BE2C (cell line): ENCODE results near the gene CRIP2.

Source experiments
- DNase-seq: peaks from one replicate; pipeline ENCODE4 v3.0.0-alpha.2; 2020
- H3K27me3 ChIP-seq: fragments of 250-450 bp; sonication (Bioruptor Pico); 2 replicates; pipeline ENCODE4 v1.5.1; 2020; ENCODE audit warnings: mild to moderate bottlenecking
- H3K36me3 ChIP-seq: fragments of 250-450 bp; sonication (Bioruptor Pico); 2 replicates; pipeline ENCODE4 v1.5.1; 2020; ENCODE audit warnings: mild to moderate bottlenecking
- H3K4me1 ChIP-seq: fragments of 250-450 bp; sonication (Bioruptor Pico); 2 replicates; pipeline ENCODE4 v1.5.1; 2020
- H3K4me3 ChIP-seq: 2 replicates; pipeline ENCODE4 v1.5.1; 2011; ENCODE audit warnings: low read depth, low read length
- H3K9me3 ChIP-seq: fragments of 250-450 bp; sonication (Bioruptor Pico); 2 replicates; pipeline ENCODE4 v1.5.1; 2020
- CTCF ChIP-seq: IDR thresholded peaks from 2 replicates; pipeline ENCODE4 v1.5.1; 2012; ENCODE audit warnings: mild to moderate bottlenecking, low read depth, low read length

The CRIP2 gene

GRCh38 chr14:105498430-105499255, 24.0 kb downstream of the CRIP2 start:
- no peaks in the 10 kb centered on the region for H3K9me3 ChIP-seq
- TF ChIP-seq CTCF, result no peak
- H3K27me3 ChIP-seq, result no peaks in the 10 kb centered on the region
- peak; percentile 54 for DNase-seq
- no peaks in the 10 kb centered on the region for H3K36me3 ChIP-seq
- H3K4me3 ChIP-seq, result no peak overlapping the region
- peaks cover 12% of the 10 kb centered on the region for H3K4me1 ChIP-seq

- Histone ChIP-seq H3K4me1 (peaks cover 12% of the 10 kb centered on the region), H3K36me3 (no peaks in the 10 kb centered on the region), H3K4me3 (no peak overlapping the region), H3K9me3 (no peaks in the 10 kb centered on the region), H3K27me3 (no peaks in the 10 kb centered on the region)
- peak; percentile 41 for DNase-seq
- no peak for TF ChIP-seq CTCF
Observed at GRCh38 chr14:105499256-105500035, 24.8 kb downstream of the CRIP2 start.

GRCh38 chr14:105500036-105500725, 25.6 kb downstream of the CRIP2 start:
- Histone ChIP-seq H3K4me3 (no peak overlapping the region), H3K36me3 (no peaks in the 10 kb centered on the region), H3K4me1 (peaks cover 12% of the 10 kb centered on the region), H3K27me3 (no peaks in the 10 kb centered on the region), H3K9me3 (no peaks in the 10 kb centered on the region)
- TF ChIP-seq CTCF, result no peak
- no peak for DNase-seq

- no peaks in the 10 kb centered on the region for H3K36me3 ChIP-seq
- no peaks in the 10 kb centered on the region for H3K9me3 ChIP-seq
- no peaks in the 10 kb centered on the region for H3K27me3 ChIP-seq
- H3K4me1 ChIP-seq, result peaks cover 12% of the 10 kb centered on the region
- no peak overlapping the region for H3K4me3 ChIP-seq
- no peak for TF ChIP-seq CTCF
- DNase-seq, result no peak
Observed at GRCh38 chr14:105500726-105501101, 26.1 kb downstream of the CRIP2 start.

GRCh38 chr14:105501504-105502291, 27.1 kb downstream of the CRIP2 start:
- no peak for DNase-seq

More at GRCh38 chr14:105501504-105502291, 27.1 kb downstream of the CRIP2 start:
- Histone ChIP-seq H3K9me3 (no peaks in the 10 kb centered on the region), H3K4me3 (no peak overlapping the region), H3K4me1 (peaks cover 12% of the 10 kb centered on the region), H3K36me3 (no peaks in the 10 kb centered on the region), H3K27me3 (no peaks in the 10 kb centered on the region)
- TF ChIP-seq CTCF, result no peak
